ENCODE results near the gene HTRA3.

Gene HTRA3

DNA sequence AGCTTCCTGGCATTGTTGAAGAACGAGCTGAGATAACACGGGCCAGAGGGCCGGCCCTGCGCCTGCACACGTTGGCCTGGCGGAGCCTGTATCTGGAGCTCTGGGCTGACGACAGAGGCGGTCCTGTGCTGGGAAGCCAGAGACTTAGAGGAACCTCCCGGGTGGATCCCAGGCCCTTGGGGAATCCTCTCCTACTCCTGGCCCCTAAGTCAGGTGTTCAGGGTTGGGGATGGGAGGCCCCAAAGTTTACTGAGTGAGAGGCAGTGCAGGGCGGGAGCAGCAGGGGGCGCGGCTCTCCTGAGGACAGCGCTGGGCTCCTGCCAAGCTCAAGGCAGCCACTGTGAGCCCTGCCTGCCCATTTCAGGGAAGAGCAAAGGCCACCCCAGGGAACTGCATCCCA is 2.5 kb upstream of the HTRA3 start:
- no peak for TF ChIP-seq EZH2phosphoT487 (IDR thresholded peaks at IDR 0.05; ENCODE audit: low read depth)
- TF ChIP-seq, protein P1, sequence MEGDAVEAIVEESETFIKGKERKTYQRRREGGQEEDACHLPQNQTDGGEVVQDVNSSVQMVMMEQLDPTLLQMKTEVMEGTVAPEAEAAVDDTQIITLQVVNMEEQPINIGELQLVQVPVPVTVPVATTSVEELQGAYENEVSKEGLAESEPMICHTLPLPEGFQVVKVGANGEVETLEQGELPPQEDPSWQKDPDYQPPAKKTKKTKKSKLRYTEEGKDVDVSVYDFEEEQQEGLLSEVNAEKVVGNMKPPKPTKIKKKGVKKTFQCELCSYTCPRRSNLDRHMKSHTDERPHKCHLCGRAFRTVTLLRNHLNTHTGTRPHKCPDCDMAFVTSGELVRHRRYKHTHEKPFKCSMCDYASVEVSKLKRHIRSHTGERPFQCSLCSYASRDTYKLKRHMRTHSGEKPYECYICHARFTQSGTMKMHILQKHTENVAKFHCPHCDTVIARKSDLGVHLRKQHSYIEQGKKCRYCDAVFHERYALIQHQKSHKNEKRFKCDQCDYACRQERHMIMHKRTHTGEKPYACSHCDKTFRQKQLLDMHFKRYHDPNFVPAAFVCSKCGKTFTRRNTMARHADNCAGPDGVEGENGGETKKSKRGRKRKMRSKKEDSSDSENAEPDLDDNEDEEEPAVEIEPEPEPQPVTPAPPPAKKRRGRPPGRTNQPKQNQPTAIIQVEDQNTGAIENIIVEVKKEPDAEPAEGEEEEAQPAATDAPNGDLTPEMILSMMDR (IDR thresholded peaks at IDR 0.05; ENCODE audit: low read depth, low read length): peak; percentile 85
- Histone ChIP-seq H2AFZ (ENCODE audit: low read depth, low read length) (no peak overlapping the region), H3K9ac (ENCODE audit: low read length) (no peak overlapping the region), H3K4me2 (ENCODE audit: low read length) (no peak overlapping the region), H3K27me3 (ENCODE audit: low read depth, low read length) (no peaks in the 10 kb centered on the region), H3K36me3 (replicated peaks; ENCODE audit: low read depth, low read length) (no peaks in the 10 kb centered on the region), H3K27ac (ENCODE audit: low read length) (no peak overlapping the region), H3K4me1 (ENCODE audit: low read length) (no peaks in the 10 kb centered on the region), H3K79me2 (ENCODE audit: low read length) (no peaks in the 10 kb centered on the region), H3K4me3 (ENCODE audit: low read length) (no peak overlapping the region), H3K9me3 (ENCODE audit: insufficient read depth, low read length) (no peaks in the 10 kb centered on the region), H4K20me1 (ENCODE audit: insufficient read depth, low read length) (no peaks in the 10 kb centered on the region)

DNA sequence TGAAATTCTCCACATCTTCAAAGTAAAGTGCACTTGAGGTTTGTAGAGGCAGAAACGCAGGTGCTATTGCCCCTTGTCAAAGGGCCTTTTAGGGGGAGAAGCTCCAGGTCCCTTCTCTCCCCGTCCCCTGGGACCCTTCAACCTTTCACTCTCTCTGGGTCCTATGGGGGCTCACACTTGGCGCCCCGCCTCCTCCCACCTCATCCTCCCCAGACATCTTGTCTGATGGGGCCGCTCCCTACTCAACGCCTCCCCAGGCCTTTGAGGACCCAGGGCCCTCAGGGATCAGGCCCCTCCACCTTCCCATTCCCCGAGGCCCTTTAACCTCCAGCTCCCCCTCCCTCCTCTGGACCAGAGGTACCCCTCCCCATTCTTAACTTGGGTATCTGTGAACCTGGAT is 1.3 kb upstream of the HTRA3 start:
- Histone ChIP-seq H3K4me1 (ENCODE audit: low read length) (no peaks in the 10 kb centered on the region), H3K9ac (ENCODE audit: low read length) (no peak overlapping the region), H2AFZ (ENCODE audit: low read depth, low read length) (no peak overlapping the region), H3K79me2 (ENCODE audit: low read length) (no peaks in the 10 kb centered on the region), H3K36me3 (replicated peaks; ENCODE audit: low read depth, low read length) (no peaks in the 10 kb centered on the region), H4K20me1 (ENCODE audit: insufficient read depth, low read length) (no peaks in the 10 kb centered on the region), H3K27me3 (ENCODE audit: low read depth, low read length) (no peaks in the 10 kb centered on the region), H3K4me3 (ENCODE audit: low read length) (no peak overlapping the region), H3K4me2 (ENCODE audit: low read length) (no peak overlapping the region), H3K27ac (ENCODE audit: low read length) (no peak overlapping the region), H3K9me3 (ENCODE audit: insufficient read depth, low read length) (no peaks in the 10 kb centered on the region)
- TF ChIP-seq EZH2phosphoT487 (IDR thresholded peaks at IDR 0.05; ENCODE audit: low read depth): no peak
- TF ChIP-seq, protein P1 (IDR thresholded peaks at IDR 0.05; ENCODE audit: low read depth, low read length): no peak

DNA sequence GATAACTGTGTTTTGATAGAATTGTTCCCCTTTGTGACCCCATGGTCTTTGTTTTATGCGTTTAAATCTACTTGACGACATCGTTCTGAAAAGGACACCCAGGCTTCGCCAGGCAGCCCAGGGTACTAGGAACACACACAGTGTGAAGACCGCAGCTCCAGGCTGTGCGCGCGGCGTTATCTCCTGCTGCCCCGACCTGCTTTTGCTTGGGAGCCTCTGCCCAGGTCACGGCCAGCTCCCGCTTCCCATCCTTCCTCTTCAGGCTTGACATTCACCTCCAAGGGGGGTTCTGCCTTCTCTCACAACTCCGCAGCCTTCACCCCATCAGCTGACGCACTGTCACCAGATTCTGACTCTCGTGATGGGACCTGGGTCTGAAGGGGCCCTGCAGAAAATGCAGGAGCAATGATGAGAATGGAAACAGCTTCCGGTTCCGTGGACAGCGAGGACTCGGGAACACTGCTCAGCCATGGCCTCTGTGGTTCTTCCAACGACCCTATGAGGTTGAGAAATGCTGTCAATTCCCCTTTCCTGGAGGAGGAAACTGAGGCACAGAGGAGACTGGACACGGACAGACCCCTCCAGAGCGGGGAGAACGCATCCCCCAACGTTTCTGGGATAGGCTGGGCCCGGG is 536 bp upstream of the HTRA3 start:
- H3K36me3 ChIP-seq (replicated peaks; ENCODE audit: low read depth, low read length): no peaks in the 10 kb centered on the region
- no peak overlapping the region for H3K4me2 ChIP-seq (ENCODE audit: low read length)
- TF ChIP-seq EZH2phosphoT487 (IDR thresholded peaks at IDR 0.05; ENCODE audit: low read depth): no peak
- TF ChIP-seq, protein P1 (IDR thresholded peaks at IDR 0.05; ENCODE audit: low read depth, low read length): no peak
- H2AFZ ChIP-seq (ENCODE audit: low read depth, low read length): no peak overlapping the region
- H3K79me2 ChIP-seq (ENCODE audit: low read length): no peaks in the 10 kb centered on the region
- H3K27ac ChIP-seq (ENCODE audit: low read length): no peak overlapping the region
- H3K9ac ChIP-seq (ENCODE audit: low read length): no peak overlapping the region
- no peaks in the 10 kb centered on the region for H3K27me3 ChIP-seq (ENCODE audit: low read depth, low read length)
- no peaks in the 10 kb centered on the region for H3K4me1 ChIP-seq (ENCODE audit: low read length)
- H4K20me1 ChIP-seq (ENCODE audit: insufficient read depth, low read length): no peaks in the 10 kb centered on the region
- H3K4me3 ChIP-seq (ENCODE audit: low read length): no peak overlapping the region
- no peaks in the 10 kb centered on the region for H3K9me3 ChIP-seq (ENCODE audit: insufficient read depth, low read length)

DNA sequence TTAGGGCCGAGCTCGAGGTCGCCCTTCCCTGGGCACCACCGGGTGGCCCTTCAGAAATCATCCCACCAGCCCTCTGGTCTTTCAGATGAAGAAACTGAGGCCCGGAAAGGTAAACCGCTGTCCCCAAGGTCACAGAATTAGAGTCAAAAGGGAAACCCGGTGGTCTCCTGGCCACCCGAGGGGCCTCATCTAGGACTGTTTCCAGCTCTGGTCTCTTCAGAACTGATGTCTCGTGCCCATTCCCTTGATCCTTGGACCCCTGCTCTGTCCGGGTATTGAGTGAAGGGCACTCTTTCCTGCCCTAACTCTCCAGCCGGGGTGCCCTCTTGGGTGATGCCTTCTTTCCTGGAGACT is 841 bp downstream of the HTRA3 start:
- TF ChIP-seq EZH2phosphoT487 (IDR thresholded peaks at IDR 0.05; ENCODE audit: low read depth): no peak
- TF ChIP-seq, protein P1 (IDR thresholded peaks at IDR 0.05; ENCODE audit: low read depth, low read length): no peak
- Histone ChIP-seq H2AFZ (ENCODE audit: low read depth, low read length) (no peak overlapping the region), H3K27me3 (ENCODE audit: low read depth, low read length) (no peaks in the 10 kb centered on the region), H3K4me3 (ENCODE audit: low read length) (no peak overlapping the region), H3K4me1 (ENCODE audit: low read length) (no peaks in the 10 kb centered on the region), H3K9me3 (ENCODE audit: insufficient read depth, low read length) (no peaks in the 10 kb centered on the region), H3K36me3 (replicated peaks; ENCODE audit: low read depth, low read length) (no peaks in the 10 kb centered on the region), H3K27ac (ENCODE audit: low read length) (no peak overlapping the region), H3K79me2 (ENCODE audit: low read length) (no peaks in the 10 kb centered on the region), H4K20me1 (ENCODE audit: insufficient read depth, low read length) (no peaks in the 10 kb centered on the region), H3K9ac (ENCODE audit: low read length) (no peak overlapping the region), H3K4me2 (ENCODE audit: low read length) (no peak overlapping the region)
